HepG2 (cell line): ENCODE measurements around the gene S100A13. TPM values are rescaled to one million over a fixed set of nuclear protein-coding genes. Genes with fewer than 3 reads are reported as not detected.

Experiments used
- ATM ChIP-seq: fragments of 450-650 bp; IDR thresholded peaks from 2 replicates; pipeline ENCODE4 v1.7.1; 2017; ENCODE audit warnings: mild to moderate bottlenecking, borderline replicate concordance
- HOXA5 ChIP-seq: sonication (generic); formaldehyde crosslinking; IDR thresholded peaks from 2 replicates; pipeline ENCODE4 v1.4.0; 2020; ENCODE audit warnings: missing genetic modification reagents
- KIAA2018 ChIP-seq: sonication (generic); formaldehyde crosslinking; IDR thresholded peaks from 2 replicates; pipeline ENCODE4 v1.5.0; 2020; ENCODE audit warnings: mild to moderate bottlenecking, missing genetic modification reagents, borderline replicate concordance
- KLF6 ChIP-seq: IDR thresholded peaks from 2 replicates; pipeline ENCODE4 v1.8.0; 2016; ENCODE audit warnings: missing biosample characterization, missing genetic modification reagents
- MAX ChIP-seq: IDR thresholded peaks from 2 replicates; pipeline ENCODE4 v1.6.1; 2012; ENCODE audit warnings: inconsistent platforms
- PAWR ChIP-seq: sonication (generic); formaldehyde crosslinking; IDR thresholded peaks from 2 replicates; pipeline ENCODE4 v1.4.0; 2020; ENCODE audit warnings: missing genetic modification reagents, mild to moderate bottlenecking, borderline replicate concordance
- PHF20 ChIP-seq: sonication (generic); formaldehyde crosslinking; IDR thresholded peaks from 2 replicates; pipeline ENCODE4 v1.5.0; 2020; ENCODE audit warnings: mild to moderate bottlenecking, missing genetic modification reagents
- RBM39 ChIP-seq: fragments of 200-400 bp; formaldehyde crosslinking; IDR thresholded peaks from one replicate; pipeline ENCODE4 v1.6.1; 2018; ENCODE audit warnings: antibody characterized with exemption, mild to moderate bottlenecking, low read depth, low read length; ENCODE audit not compliant: poor library complexity, severe bottlenecking
- RELA ChIP-seq: sonication (generic); formaldehyde crosslinking; IDR thresholded peaks from 2 replicates; pipeline ENCODE4 v1.4.0; 2020; ENCODE audit warnings: missing genetic modification reagents
- TERF1 ChIP-seq: sonication (generic); formaldehyde crosslinking; IDR thresholded peaks from 2 replicates; pipeline ENCODE4 v1.8.0; 2022; ENCODE audit warnings: mild to moderate bottlenecking, missing genetic modification reagents, moderate library complexity
- THAP8 ChIP-seq: sonication (generic); formaldehyde crosslinking; IDR thresholded peaks from 2 replicates; pipeline ENCODE4 v1.5.1; 2020; ENCODE audit warnings: missing genetic modification reagents, mild to moderate bottlenecking, borderline replicate concordance
- ZNF160 ChIP-seq: sonication (generic); formaldehyde crosslinking; IDR thresholded peaks from 2 replicates; pipeline ENCODE4 v1.8.0; 2022; ENCODE audit warnings: mild to moderate bottlenecking, inconsistent platforms, missing genetic modification reagents
- ZNF367 ChIP-seq: sonication (generic); formaldehyde crosslinking; IDR thresholded peaks from 2 replicates; pipeline ENCODE4 v1.4.0; 2020; ENCODE audit warnings: missing genetic modification reagents, borderline replicate concordance
- ZNF503 ChIP-seq: sonication (generic); formaldehyde crosslinking; IDR thresholded peaks from 2 replicates; pipeline ENCODE4 v1.4.0; 2020; ENCODE audit warnings: missing genetic modification reagents
- ZNF543 ChIP-seq: sonication (generic); formaldehyde crosslinking; IDR thresholded peaks from 2 replicates; pipeline ENCODE4 v1.4.0; 2020; ENCODE audit warnings: mild to moderate bottlenecking, missing genetic modification reagents
- ZNF552 ChIP-seq: sonication (generic); formaldehyde crosslinking; IDR thresholded peaks from 2 replicates; pipeline ENCODE4 v1.9.0; 2022; ENCODE audit warnings: missing genetic modification reagents, mild to moderate bottlenecking, borderline replicate concordance
- polyA plus RNA-seq, 8 experiments: library from polyadenylated mRNA; depleted of rRNA in 3 of 8; stranded (reverse) in 7 of 8; unstranded in 1 of 8; fragments of >200 nt; fragmentation: Illumina TruSeq in 4 of 8; extraction: Trizol in 4 of 8; gene quantifications; 2 replicates each; pipeline versions ENCODE4 v1.2.1 to v1.2.3, GENCODE V29; 2011 to 2016; ENCODE audit warnings: low read depth in 4 of 8, missing spikeins in 1 of 8, mixed read lengths in 1 of 8; ENCODE audit not compliant: insufficient read depth in 1 of 8
- total RNA-seq, 5 experiments: library from RNA; depleted of rRNA; stranded (reverse); fragments of >200 nt; fragmentation: Illumina TruSeq; extraction: Trizol; gene quantifications; 2 replicates each; pipeline ENCODE4 v1.2.3, GENCODE V29; 2016; ENCODE audit warnings: low read depth in 1 of 5

Gene S100A13
- total and polyA plus RNA-seq, 2 of the 13 experiments (the other 11 are each of a cell fraction or from before 2014, with no cell fraction given) = 89.5 to 172 TPM

- TF ChIP-seq RELA (CRISPR knock-in tag) (no peak), THAP8 (CRISPR knock-in tag) (peak; percentile 67; the same call in 1 of the 2 replicates), MAX (peak; percentile 61; the same call in 1 of the 2 replicates), TERF1 (0 out of 2 replicates have a peak, but pooled peaks have one; percentile 31), ZNF160 (CRISPR knock-in tag) (no peak), KIAA2018 (CRISPR knock-in tag) (no peak), PAWR (CRISPR knock-in tag) (no peak), PHF20 (CRISPR knock-in tag) (peak; percentile 16; the same call in 1 of the 2 replicates), ATM (no peak), ZNF543 (CRISPR knock-in tag) (peak; percentile 89; the same call in 1 of the 2 replicates), KLF6 (CRISPR knock-in tag) (no peak; the same call in none of the 2 replicates), ZNF367 (no peak), ZNF552 (CRISPR knock-in tag) (no peak), ZNF503 (CRISPR knock-in tag) (no peak; the same call in 1 of the 2 replicates), HOXA5 (CRISPR knock-in tag) (no peak), RBM39 (peak; percentile 56)
Observed at GRCh38 chr1:153608742-153609584, 18.3 kb downstream of the S100A13 start (continued).
